HFFc6 (cell line): ENCODE results near the gene ARFGAP1. TPM values are rescaled to one million over a fixed set of nuclear protein-coding genes. Genes with fewer than 3 reads are reported as not detected.

Source experiments
- DNase-seq: peaks from one replicate; pipeline ENCODE4 v3.0.0-alpha.2; 2018
- H3K27ac Mint-ChIP-seq: 2 replicates; pipeline ENCODE4 v1.8.0; 2020; ENCODE audit warnings: mild to moderate bottlenecking, mixed read lengths
- H3K27me3 Mint-ChIP-seq: 2 replicates; pipeline ENCODE4 v1.8.0; 2021; ENCODE audit warnings: mild to moderate bottlenecking, moderate library complexity, mixed read lengths; ENCODE audit not compliant: insufficient read depth
- H3K36me3 Mint-ChIP-seq: 2 replicates; pipeline ENCODE4 v1.8.0; 2021; ENCODE audit warnings: low read depth, mixed read lengths
- H3K4me1 Mint-ChIP-seq: 2 replicates; pipeline ENCODE4 v1.8.0; 2020; ENCODE audit warnings: low read depth, mixed read lengths
- H3K4me3 Mint-ChIP-seq: 2 replicates; pipeline ENCODE4 v1.8.0; 2020; ENCODE audit warnings: mild to moderate bottlenecking, moderate library complexity, mixed read lengths
- H3K9me3 Mint-ChIP-seq: 2 replicates; pipeline ENCODE4 v1.8.0; 2020; ENCODE audit warnings: mild to moderate bottlenecking, mixed read lengths
- total RNA-seq, 6 experiments: library from RNA; stranded (reverse); fragmentation: NEBNext Ultra II Directional; extraction: Animal tissue kit (Norgen Biotek cat#: 25700); gene quantifications; 2 replicates in 1 of 6; 3 replicates in 5 of 6; pipeline ENCODE4 v1.2.3, GENCODE V29; 2021
- TF ChIP-seq, protein P1 (sequence below): fragments of 200-600 bp; sonication (generic); IDR thresholded peaks from 2 replicates; pipeline ENCODE4 v1.5.0; 2021; ENCODE audit warnings: antibody characterized with exemption, mild to moderate bottlenecking

The ARFGAP1 gene
- total RNA-seq, 6 experiments from 2014 or later: 106 to 123 (median 112) TPM

DNA sequence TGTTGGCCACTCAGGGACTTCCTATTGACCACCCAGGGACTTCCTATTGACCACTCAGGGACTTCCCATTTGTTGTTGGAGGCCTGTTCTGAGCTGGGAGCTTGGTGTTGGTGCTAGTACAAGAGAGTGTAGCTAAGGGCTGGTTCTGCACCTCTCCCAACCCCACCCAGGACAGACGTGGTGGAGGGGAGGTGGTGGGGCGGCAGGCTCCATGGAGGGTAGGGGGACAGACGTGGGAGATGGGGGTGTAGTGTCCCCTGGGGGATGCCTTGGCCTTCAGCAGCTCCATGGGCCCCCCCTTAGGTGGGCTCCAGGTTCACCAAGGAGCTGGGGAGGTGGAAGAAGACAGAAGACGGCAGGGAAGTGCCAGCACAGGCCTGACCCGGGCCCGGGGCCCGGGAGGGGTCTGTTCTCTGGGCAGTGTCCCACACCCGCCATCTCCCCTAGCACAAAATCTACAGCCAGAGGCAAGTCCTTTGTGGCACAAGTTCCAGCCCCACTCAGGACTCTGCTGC, 54.7 kb downstream of the ARFGAP1 start:
- H3K27ac Mint-ChIP-seq: no peak overlapping the region
- DNase-seq: no peak
- no peaks in the 10 kb centered on the region for H3K36me3 Mint-ChIP-seq
- H3K4me3 Mint-ChIP-seq: no peak overlapping the region
- peaks cover 9% of the 10 kb centered on the region for H3K9me3 Mint-ChIP-seq
- H3K4me1 Mint-ChIP-seq: no peaks in the 10 kb centered on the region
- TF ChIP-seq, protein P1, sequence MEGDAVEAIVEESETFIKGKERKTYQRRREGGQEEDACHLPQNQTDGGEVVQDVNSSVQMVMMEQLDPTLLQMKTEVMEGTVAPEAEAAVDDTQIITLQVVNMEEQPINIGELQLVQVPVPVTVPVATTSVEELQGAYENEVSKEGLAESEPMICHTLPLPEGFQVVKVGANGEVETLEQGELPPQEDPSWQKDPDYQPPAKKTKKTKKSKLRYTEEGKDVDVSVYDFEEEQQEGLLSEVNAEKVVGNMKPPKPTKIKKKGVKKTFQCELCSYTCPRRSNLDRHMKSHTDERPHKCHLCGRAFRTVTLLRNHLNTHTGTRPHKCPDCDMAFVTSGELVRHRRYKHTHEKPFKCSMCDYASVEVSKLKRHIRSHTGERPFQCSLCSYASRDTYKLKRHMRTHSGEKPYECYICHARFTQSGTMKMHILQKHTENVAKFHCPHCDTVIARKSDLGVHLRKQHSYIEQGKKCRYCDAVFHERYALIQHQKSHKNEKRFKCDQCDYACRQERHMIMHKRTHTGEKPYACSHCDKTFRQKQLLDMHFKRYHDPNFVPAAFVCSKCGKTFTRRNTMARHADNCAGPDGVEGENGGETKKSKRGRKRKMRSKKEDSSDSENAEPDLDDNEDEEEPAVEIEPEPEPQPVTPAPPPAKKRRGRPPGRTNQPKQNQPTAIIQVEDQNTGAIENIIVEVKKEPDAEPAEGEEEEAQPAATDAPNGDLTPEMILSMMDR: no peak
- peaks cover 23% of the 10 kb centered on the region for H3K27me3 Mint-ChIP-seq

DNA sequence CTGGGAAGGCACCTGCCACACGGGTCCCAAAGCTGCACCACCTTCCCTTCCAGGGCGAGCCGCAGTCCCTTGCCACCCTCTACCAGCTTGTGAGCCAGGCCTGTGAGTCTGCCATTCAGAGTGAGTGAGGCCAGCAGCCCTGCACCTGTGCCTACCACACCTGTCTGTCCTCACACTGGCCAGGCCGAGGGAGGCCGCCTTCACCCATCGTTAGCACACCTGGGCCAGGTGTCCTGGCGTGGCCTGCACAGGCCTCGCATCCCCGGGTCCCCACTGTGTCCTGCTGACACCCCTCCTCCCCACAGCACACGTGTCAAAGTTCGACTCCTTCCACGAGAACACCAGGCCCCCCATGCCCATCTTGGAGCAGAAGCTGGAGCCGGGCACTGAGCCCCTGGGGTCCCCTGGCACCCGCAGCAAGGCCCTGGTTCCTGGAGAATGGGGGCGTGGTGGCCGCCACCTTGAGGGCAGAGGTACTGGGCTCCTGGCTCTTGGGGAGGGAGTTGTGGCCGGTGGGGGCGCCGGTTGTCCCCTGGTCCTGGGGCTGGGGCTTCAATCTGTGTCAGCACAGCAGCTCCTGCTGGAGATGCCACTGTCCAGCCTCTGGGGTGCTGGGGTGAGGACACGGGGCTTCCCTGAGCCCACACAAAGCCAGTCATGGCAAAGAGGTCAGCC, 55.5 kb downstream of the ARFGAP1 start:
- DNase-seq: no peak
- Mint-ChIP-seq H3K4me3 (no peak overlapping the region), H3K4me1 (no peaks in the 10 kb centered on the region), H3K9me3 (peaks cover 9% of the 10 kb centered on the region), H3K27me3 (peaks cover 23% of the 10 kb centered on the region), H3K36me3 (no peaks in the 10 kb centered on the region), H3K27ac (no peak overlapping the region)
- TF ChIP-seq, protein P1: no peak

DNA sequence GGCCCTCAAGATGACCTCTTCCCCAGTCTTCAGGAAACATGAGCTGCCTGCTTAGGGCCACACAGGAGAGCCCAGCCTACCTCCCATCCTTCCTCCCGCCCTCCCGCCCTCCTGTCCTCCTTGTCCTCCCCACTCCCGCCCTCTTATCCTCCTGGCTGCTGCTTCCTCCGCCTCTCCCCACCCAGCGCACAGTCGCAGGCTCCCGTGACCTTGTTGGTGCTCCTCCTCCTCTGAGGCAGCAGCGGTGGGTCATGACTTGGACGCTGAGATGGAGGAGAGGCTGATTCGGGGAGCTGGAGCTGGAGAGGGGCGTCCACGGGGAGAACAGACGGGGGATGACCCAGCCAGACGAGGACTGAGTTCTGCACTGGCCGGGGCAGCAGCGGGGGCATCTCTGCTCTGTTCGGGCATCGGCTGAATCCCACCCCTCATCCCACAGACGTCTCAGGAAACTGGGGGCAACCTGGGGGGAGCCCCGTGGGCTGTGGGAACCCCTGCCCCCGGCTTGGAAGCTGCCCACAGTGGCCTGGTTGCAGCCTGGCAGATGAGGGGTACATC, 56.2 kb downstream of the ARFGAP1 start:
- Mint-ChIP-seq H3K36me3 (no peaks in the 10 kb centered on the region), H3K4me1 (no peaks in the 10 kb centered on the region), H3K9me3 (peaks cover 10% of the 10 kb centered on the region), H3K27me3 (peaks cover 21% of the 10 kb centered on the region), H3K4me3 (no peak overlapping the region), H3K27ac (no peak overlapping the region)
- TF ChIP-seq, protein P1: no peak
- no peak for DNase-seq

DNA sequence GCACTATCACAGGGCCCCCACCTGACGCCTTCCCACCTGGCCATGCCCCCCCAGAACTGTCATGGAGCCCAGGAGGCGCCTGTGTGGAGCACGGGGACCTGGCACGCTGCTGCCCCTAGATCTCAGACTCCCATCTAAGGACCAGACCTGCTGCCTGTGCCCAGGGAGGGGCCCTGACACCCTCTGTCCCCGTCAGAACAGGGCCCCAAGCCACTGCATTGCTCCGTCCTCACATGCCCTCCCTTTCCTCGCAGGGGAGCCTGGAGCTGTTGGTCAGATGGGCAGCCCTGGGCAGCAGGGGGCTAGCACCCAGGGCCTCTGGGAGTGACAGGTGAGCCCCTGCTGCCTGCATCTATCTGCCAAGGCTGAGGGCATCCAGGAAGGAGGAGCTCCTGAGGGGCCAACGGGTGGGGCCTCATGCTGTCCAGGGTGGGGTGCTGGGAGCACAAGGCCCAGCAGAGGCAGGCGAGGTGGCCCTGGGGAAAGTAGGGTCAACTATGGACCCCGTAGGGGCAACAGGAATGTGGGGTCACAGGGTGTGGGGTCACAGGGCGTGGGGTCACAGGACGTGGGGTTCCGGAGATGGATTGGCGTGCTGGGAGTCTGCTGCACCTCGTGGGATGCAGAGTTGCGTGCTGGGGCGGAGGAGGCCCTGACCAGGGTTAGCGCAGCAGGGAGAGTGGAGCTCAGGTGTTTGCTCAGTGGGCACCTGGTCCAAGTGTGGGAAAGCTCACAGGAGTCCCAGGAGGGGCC, 56.9 kb downstream of the ARFGAP1 start:
- H3K27ac Mint-ChIP-seq: no peak overlapping the region

DNA sequence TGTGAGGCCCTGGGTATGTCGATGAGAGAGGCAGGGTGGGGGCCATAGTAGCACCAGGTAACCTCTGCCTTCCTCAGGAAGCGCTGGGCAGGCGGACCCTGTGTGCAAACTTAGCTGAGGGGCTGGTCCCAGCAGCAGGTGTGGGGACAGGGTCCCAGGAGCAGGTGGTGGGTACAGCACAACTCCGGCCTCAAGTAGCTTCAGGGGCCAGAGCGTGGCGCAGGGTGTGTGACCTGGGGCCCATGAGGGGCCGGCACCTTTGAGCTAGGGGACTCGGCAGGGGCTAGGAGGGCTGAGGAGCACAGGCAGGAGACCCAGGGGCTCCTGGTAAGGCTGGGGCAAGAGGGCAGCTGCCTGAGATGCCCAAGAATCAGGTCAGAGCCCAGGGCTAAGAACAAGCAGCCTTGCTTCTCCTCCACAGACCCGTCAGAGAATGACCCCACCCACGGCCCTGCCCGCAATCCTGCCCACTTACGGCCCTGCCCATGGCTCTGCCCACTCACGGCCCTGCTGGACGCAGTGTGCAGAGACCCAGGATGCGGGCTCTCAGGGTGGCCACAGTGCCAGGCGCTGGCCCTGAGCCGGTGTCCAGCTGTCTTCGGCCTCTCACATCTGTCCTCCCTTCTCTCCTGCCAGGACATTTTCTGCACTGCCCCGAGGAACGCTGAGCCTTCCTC, 57.6 kb downstream of the ARFGAP1 start:
- Mint-ChIP-seq H3K36me3 (no peaks in the 10 kb centered on the region), H3K4me1 (no peaks in the 10 kb centered on the region), H3K27me3 (peaks cover 13% of the 10 kb centered on the region), H3K27ac (no peak overlapping the region), H3K4me3 (no peak overlapping the region), H3K9me3 (peaks cover 14% of the 10 kb centered on the region)
- no peak for DNase-seq
- TF ChIP-seq, protein P1: no peak

More for the DNA sequence above, 56.9 kb downstream of the ARFGAP1 start:
- no peak for DNase-seq
- Mint-ChIP-seq H3K36me3 (no peaks in the 10 kb centered on the region), H3K9me3 (peaks cover 14% of the 10 kb centered on the region), H3K27me3 (peaks cover 17% of the 10 kb centered on the region), H3K4me3 (no peak overlapping the region), H3K4me1 (no peaks in the 10 kb centered on the region)
- TF ChIP-seq, protein P1: no peak
